ENCODE results near the gene TTC21B. TPM values are rescaled to one million over a fixed set of nuclear protein-coding genes. Genes with fewer than 3 reads are reported as not detected.

The TTC21B gene
- total and polyA plus RNA-seq, 12 donors: 3.3 to 17.9 (median 13.3) TPM

GRCh38 chr2:165897074-165897473, 56.5 kb downstream of the TTC21B start:
- ATAC-seq (no peak), DNase-seq (no peak)
- H3K27me3 ChIP-seq: no peaks in the 10 kb centered on the region
- no peak overlapping the region for H3K4me3 ChIP-seq
- intact Hi-C loops (cut with DNase I): loop anchor here in 1 of 10 donors (10.0 kb wide), 1 partner anchor 48 kb away; no protein-coding TSS in a partner anchor
- no peaks in the 10 kb centered on the region for H3K9me3 ChIP-seq
- WGBS, 2 donors: 94 to 99% methylated on average over 5 of the region's 5 CpGs
- peak overlapping the region in 1 of 10 donors; percentile 26 for H3K27ac ChIP-seq
- TF ChIP-seq, protein P1, sequence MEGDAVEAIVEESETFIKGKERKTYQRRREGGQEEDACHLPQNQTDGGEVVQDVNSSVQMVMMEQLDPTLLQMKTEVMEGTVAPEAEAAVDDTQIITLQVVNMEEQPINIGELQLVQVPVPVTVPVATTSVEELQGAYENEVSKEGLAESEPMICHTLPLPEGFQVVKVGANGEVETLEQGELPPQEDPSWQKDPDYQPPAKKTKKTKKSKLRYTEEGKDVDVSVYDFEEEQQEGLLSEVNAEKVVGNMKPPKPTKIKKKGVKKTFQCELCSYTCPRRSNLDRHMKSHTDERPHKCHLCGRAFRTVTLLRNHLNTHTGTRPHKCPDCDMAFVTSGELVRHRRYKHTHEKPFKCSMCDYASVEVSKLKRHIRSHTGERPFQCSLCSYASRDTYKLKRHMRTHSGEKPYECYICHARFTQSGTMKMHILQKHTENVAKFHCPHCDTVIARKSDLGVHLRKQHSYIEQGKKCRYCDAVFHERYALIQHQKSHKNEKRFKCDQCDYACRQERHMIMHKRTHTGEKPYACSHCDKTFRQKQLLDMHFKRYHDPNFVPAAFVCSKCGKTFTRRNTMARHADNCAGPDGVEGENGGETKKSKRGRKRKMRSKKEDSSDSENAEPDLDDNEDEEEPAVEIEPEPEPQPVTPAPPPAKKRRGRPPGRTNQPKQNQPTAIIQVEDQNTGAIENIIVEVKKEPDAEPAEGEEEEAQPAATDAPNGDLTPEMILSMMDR (IDR thresholded peaks at IDR 0.05): no peak
- H3K36me3 ChIP-seq: peaks cover 0 to 100% (median 39%) of the 10 kb centered on the region in 9 donors
- peaks cover 0 to 17% (median 0%) of the 10 kb centered on the region in 9 donors for H3K4me1 ChIP-seq

- WGBS, 2 donors: 94 to 100% methylated on average over 1 of the region's 1 CpG
- intact Hi-C loops (cut with DNase I): loop anchor here in 1 of 10 donors (10.0 kb wide), 1 partner anchor 49 kb away; no protein-coding TSS in a partner anchor
- no peak overlapping the region for H3K27ac ChIP-seq
- H3K27me3 ChIP-seq: no peaks in the 10 kb centered on the region
- peaks cover 0 to 96% (median 34%) of the 10 kb centered on the region in 9 donors for H3K36me3 ChIP-seq
- no peak overlapping the region for H3K4me3 ChIP-seq
- no peaks in the 10 kb centered on the region for H3K9me3 ChIP-seq
- H3K4me1 ChIP-seq: peaks cover 0 to 12% (median 0%) of the 10 kb centered on the region in 9 donors
- ATAC-seq (no peak), DNase-seq (no peak)
- TF ChIP-seq, protein P1 (IDR thresholded peaks at IDR 0.05): no peak
Observed at GRCh38 chr2:165895974-165896373, 57.6 kb downstream of the TTC21B start.

DNA sequence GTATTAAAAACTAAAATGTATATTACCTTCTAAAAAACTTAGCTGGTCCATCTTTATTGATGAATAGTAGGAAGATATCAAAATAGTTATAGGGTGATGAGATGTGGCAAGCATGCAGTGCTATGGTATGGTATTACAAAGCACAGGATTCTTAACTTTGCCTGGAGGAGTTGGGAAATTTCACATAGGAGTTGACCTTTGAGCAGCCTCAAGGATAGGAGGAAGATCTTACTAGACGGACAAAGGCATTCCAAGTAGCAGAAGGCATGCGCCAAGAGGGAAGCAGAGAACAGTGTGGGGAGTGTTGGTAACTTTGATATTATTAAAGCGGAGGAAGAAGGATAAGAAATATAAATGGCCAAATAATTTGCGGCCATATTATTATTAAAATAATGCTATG, 60.0 kb downstream of the TTC21B start:
- no peak overlapping the region for H3K4me3 ChIP-seq
- no peaks in the 10 kb centered on the region for H3K9me3 ChIP-seq
- no peaks in the 10 kb centered on the region for H3K27me3 ChIP-seq
- ATAC-seq (no peak), DNase-seq (no peak)
- H3K36me3 ChIP-seq: peaks cover 0 to 96% (median 24%) of the 10 kb centered on the region in 9 donors
- 94 to 97% methylated on average over 4 of the region's 4 CpGs for WGBS, 2 donors
- TF ChIP-seq, protein P1 (IDR thresholded peaks at IDR 0.05): no peak
- no peak overlapping the region for H3K27ac ChIP-seq
- intact Hi-C loops (cut with DNase I): loop anchor here in 1 of 10 donors (10.0 kb wide), 1 partner anchor 51 kb away; no protein-coding TSS in a partner anchor
- peaks cover 0 to 22% (median 0%) of the 10 kb centered on the region in 9 donors for H3K4me1 ChIP-seq

DNA sequence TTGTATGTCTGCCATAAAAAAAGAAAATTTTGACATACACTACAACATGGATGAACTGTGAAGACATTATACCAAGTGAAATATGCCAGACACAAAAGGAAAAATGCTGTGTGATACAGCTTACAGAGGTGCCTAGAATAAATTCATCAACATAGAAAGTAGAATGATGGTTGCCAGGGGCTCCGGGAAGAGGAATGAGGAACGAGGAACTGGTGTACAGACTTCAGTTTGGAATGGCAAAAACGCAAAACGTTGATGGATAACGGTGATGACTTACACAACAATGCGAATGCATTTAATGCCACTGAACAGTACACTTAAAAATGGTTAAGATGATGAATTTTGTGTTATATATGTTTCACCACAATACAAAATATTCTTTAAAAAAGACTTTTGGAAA, 61.0 kb downstream of the TTC21B start:
- intact Hi-C loops (cut with DNase I): loop anchor here in 1 of 10 donors (10.0 kb wide), 1 partner anchor 52 kb away; no protein-coding TSS in a partner anchor
- peaks cover 0 to 96% (median 16%) of the 10 kb centered on the region in 9 donors for H3K36me3 ChIP-seq

More for the DNA sequence above, 61.0 kb downstream of the TTC21B start:
- DNase-seq: no peak
- Histone ChIP-seq H3K4me3 (no peak overlapping the region), H3K9me3 (no peaks in the 10 kb centered on the region), H3K4me1 (peaks cover 0 to 19% (median 0%) of the 10 kb centered on the region in 9 donors), H3K27me3 (no peaks in the 10 kb centered on the region), H3K27ac (no peak overlapping the region)
- TF ChIP-seq, protein P1 (IDR thresholded peaks at IDR 0.05): no peak
- ATAC-seq: no peak
- 91 to 96% methylated on average over 6 of the region's 6 CpGs for WGBS, 2 donors

All from heart right ventricle (tissue), 16 donors.